Epidermal melanocyte (primary cell): ENCODE measurements around the gene RNF150.
A peak's percentile ranks its signal among the peaks of the same experiment; 100 is the strongest.

Source experiments
- DNase-seq: peaks from one replicate; pipeline ENCODE4 v3.0.0; 2011; ENCODE audit warnings: low spot score; ENCODE audit not compliant: insufficient read length

RNF150 gene

DNA sequence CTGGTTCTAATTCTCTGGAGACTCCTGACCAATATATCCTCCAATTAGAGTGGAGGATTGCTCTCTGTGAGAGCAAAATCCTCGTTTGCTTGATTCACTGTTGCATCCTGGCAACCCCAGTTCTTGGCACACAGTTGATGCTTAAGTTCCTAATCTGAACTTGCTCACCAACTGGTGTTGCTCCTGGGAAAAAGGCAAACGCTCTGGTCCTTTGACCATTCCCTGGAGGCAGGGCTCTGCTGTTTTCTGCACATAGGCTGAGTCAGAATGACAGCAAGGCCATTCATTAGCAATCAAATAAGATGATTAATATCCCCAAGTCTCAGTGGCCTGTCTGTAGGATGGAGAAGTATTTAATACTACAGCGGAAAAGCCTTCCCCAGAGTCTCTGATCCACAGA, 204.4 kb downstream of the RNF150 start:
- no peak for DNase-seq

GRCh38 chr4:140926672-140927071, 206.6 kb downstream of the RNF150 start:
- peak; percentile 79 for DNase-seq

DNA sequence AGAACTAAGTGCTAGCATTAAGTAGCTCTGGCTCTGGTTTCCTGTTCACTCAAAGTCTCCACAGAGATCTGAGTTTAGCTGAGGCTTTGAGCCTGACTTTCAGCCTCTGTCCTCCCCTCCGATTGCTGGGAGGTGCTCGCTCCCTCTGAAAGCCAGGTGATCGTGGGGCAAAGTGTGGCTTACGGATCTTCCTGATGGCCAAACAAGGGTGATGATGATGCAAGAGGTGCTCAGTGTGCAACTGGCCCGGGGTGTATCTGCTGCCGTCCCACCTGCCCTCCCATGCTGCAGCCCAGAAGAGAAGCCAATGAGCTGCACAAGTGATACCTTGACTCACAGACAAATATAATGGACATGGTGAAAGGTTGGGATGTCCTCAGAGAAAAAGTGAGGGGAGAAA, 207.9 kb downstream of the RNF150 start:
- no peak for DNase-seq

DNA sequence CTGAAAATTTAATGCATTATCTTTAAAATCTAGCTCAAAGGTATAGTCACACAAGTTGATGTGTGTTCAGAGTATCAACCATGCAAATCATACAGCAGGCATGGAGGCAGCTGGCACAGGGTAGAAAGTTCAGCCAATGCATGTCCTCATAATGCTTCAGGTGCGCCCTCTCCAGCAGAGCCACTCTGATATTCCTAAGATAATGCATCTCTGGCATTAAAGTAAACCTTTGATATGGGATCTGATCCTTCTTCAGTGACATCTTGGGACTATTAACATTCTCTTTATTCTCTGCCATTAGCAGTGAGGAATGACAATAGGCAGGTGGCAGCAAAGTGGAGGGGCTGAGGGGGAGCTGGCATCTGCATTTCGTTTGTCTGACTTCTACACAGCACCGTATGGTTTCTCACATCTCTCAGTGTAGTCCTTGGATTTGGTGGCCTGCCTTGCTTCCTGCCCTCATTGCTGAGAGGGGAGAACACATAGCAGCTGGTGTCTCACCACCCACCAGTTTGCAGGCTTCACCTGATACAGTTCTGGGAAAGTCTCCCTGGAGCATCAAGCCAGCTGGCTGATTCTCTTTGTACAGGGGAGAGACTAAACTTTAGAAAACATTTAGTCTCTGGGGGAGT, 208.4 kb downstream of the RNF150 start:
- DNase-seq = no peak

DNA sequence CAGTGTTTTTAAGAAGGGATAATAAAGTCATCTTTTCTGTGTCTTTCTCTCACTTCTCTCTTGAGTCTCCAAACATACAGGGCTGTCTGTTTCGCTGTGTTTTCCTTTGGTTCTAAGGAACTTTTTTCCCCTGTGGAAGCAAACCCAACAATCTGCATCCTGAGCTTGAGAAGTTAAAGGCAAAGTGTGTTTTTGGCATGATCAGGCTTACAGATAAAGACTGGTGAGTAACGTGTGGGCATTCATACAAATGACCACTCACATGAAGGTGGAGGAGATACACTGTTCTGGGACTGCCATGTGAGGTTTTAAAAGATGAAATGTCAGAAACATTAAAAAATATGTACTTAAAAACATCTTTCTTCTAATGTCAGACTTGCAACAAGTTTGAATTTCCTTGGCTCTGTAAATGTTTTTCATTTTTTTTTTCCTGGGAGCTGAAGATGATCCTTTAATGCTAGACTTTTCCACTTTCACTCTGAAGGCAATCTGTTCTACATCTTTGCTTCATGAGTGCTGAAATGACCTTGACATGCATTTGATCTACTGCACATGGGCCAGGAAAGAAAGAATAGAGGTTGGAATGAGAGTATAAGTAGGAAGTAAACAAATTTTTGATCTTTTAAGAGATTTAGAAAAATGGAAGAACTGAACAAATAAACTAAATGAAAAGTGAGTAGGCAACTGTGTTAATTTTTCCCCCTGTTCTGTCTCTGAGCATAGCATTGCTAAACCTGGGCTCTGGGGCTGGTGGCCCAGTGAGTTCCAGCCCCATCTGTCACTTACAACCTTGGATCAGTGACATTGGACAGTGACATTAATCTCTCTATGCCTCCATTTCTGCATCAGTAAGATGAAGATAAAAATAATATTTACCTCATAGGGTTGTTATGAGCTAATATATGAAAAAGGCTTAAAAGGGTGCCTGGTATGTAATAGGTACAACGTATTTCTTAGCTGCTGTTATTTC, 226.0 kb downstream of the RNF150 start:
- no peak for DNase-seq

GRCh38 chr4:140904904-140905303, 228.4 kb downstream of the RNF150 start:
- DNase-seq = no peak

GRCh38 chr4:140903522-140904475, 229.5 kb downstream of the RNF150 start:
- DNase-seq = no peak

DNA sequence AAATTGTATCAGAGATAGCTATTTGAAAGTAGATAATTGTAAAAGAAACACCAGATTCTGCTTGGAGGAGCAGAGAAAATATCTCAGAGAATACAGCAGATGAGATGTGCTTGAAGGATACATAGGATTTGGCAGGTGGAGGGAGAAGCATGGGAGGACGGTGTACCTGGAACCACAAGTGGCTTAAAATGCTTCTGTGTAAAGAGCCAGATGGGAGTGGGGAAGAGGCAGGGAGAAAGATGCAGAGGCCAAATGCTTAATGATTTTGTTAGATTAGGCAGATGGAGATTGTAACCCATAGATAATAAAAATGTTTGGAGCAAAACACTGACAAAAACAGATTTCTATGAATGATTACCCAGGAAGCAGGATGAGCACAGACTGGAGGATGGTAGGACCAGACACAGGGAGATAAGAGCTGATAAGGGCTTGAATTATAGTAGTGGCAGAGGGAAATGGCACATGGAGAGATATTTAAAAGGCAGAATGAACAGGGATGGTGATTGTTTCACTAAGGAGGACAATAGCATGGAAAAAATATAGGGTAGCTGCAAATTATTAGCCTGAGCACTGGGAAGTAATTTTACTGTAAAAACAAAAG, 231.4 kb downstream of the RNF150 start:
- DNase-seq = no peak

DNA sequence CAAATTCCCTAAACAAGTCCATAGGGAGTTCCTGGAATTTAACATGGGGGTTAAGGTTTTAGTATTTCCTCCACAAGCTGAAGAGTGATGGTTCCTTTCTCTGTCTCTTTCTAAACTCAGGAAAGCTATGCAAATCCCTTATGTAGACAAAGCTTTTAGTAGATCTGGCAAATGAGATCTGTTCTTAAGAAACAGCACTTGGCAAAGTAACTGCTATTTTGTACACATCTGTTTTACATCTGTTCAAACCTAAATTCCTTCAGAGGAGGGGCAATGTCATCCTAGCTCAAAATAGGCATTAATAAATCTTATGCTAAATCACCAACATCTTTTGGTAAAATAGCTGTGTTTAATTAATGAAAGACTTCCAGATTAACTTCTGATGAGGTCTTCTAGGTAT, 239.3 kb downstream of the RNF150 start:
- peak; percentile 59 for DNase-seq

GRCh38 chr4:140888054-140888453, 245.2 kb downstream of the RNF150 start:
- no peak for DNase-seq

- no peak for DNase-seq
Observed at GRCh38 chr4:140887467-140887866, 245.8 kb downstream of the RNF150 start.

GRCh38 chr4:140884431-140885058, 248.7 kb downstream of the RNF150 start:
- DNase-seq = no peak

GRCh38 chr4:140877781-140878180, 255.5 kb downstream of the RNF150 start:
- no peak for DNase-seq

DNA sequence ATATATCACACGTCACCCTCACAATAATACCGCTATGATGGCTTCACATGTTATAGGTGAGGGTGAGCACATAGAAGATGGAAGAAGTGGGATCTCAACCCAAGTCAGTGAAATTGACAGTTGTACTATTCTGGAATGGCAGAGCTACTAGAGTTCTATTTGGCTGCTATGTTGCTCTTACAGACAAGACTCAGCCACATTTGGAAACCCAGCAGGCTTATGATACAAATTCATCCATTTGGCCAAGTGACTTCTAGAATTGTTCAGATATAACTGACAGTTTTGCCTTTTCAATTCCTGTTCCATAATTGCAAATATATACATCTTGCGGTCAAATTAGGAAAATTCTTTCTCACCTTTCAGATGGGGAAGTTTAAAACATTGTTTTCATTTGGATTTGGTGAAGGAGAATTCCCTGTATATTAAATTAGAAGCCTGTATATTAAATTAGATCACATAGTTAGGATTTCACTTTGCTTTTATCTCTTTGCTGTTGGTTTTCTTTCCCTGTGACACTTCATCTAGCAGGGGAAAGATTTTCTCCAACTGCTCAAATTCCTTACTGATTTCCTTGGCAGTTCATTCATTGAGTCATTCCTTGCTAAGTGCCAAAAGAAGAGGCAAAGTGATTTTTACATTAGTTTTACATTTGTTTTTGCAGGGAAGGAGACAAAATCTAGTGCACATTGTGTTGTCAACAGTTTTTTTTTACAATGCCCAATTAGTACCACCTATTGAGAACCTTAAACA, 256.5 kb downstream of the RNF150 start:
- no peak for DNase-seq

DNA sequence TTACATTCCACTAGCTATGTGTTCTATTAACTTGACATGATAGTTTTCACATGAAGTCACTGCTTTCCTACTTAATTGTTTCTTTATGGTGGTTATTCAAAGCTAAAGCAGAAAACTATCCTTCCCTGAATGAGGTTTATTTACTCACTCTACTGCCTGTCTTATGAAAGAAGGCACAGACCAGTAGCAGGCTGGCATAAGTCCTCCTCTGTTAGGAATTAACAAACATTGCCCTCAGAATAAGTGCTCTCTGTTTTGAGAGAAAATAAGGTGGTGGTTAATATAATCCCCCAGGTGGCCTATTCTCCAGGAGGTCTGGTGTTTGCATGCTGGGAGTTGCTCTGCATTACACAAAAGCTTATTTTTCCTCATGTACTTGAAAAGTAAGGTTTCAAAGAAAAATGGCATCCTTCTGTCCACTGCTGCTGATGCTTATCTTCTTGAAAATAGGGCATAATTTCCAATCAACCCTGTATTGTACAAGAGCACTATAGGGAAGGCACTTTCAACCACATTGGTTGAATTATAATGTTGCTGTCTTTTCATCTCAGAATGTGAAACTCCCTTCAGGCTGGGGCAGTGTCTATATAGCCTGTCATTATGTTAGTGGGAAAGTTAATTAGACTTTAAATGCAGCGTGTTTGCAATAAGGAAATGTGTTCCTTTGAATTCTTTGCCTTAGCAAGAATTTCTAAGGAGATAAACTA, 257.4 kb downstream of the RNF150 start:
- DNase-seq = no peak

DNA sequence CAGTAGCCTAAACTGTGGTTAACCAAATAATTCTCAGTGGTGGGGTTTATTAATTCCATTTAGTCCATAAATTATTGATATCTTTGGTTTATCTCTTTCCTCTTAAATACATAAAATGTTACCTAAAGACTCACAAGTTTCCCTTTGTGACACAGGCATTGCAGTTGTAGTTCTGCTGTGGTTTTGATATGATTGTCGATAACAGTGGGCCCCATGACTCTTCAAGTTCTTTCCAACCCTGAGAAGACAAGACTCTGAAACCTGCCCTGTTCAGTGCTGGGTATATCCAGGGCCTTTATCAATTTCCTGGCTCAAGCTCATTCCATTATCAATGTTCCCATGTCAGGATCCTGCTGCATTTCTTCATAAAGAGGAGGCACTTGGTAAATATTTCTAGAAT, 259.2 kb downstream of the RNF150 start:
- no peak for DNase-seq

GRCh38 chr4:140871368-140871767, 261.9 kb downstream of the RNF150 start:
- no peak for DNase-seq

GRCh38 chr4:140870427-140870826, 262.8 kb downstream of the RNF150 start:
- DNase-seq = no peak

- no peak for DNase-seq
Observed at GRCh38 chr4:140869446-140869845, 263.8 kb downstream of the RNF150 start.
